ENCODE measurements around the gene SMYD1.

DNA sequence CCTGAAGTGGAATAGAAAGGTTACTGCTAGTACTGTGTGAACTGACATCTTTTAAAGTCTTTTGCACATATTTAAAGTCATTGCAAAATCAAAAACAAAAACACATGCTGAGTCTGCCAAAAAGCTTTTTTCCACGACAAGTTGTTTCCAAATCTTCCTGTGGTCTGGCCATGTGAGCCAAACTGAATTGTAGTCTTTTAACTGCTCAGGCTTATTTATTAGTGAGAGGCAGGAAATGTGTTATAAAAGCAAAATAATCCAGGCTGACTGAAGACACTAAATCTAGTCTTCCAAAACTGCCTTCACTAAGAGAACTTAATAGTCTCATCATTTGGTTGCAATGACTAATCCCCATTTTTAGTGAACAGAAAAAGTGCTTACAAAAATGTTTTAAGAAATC, 14.3 kb upstream of the SMYD1 start:
- TF ChIP-seq EZH2 (IDR thresholded peaks at IDR 0.05; ENCODE audit: borderline replicate concordance, control insufficient read depth, low read depth, low read length) (no peak), PAX8 (IDR thresholded peaks at IDR 0.05) (no peak), ZNF622 (IDR thresholded peaks at IDR 0.05) (no peak), SMC3 (IDR thresholded peaks at IDR 0.05; ENCODE audit: borderline replicate concordance, low read length) (no peak)
- TF ChIP-seq, protein P1, sequence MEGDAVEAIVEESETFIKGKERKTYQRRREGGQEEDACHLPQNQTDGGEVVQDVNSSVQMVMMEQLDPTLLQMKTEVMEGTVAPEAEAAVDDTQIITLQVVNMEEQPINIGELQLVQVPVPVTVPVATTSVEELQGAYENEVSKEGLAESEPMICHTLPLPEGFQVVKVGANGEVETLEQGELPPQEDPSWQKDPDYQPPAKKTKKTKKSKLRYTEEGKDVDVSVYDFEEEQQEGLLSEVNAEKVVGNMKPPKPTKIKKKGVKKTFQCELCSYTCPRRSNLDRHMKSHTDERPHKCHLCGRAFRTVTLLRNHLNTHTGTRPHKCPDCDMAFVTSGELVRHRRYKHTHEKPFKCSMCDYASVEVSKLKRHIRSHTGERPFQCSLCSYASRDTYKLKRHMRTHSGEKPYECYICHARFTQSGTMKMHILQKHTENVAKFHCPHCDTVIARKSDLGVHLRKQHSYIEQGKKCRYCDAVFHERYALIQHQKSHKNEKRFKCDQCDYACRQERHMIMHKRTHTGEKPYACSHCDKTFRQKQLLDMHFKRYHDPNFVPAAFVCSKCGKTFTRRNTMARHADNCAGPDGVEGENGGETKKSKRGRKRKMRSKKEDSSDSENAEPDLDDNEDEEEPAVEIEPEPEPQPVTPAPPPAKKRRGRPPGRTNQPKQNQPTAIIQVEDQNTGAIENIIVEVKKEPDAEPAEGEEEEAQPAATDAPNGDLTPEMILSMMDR (IDR thresholded peaks at IDR 0.05 in 2 of 3, conservative IDR thresholded peaks at IDR 0.05 in 1 of 3; ENCODE audit: control insufficient read depth in 2 of 3, extremely low read depth in 1 of 3, insufficient read depth in 1 of 3, low read depth in 3 of 3, low read length in 3 of 3), result no peak

All from GM12878 (cell line).